Loucy (cell line): ENCODE data around the gene PRKD2.

ENCODE experiments used
- EZH2phosphoT487 ChIP-seq: fragments of 200-600 bp; IDR thresholded peaks from 2 replicates; pipeline ENCODE4 v1.6.1; 2018; ENCODE audit warnings: antibody characterized with exemption, mild to moderate bottlenecking, moderate library complexity, borderline replicate concordance
- TF ChIP-seq, protein P1 (sequence below): fragments of 200-600 bp; sonication (generic); conservative IDR thresholded peaks from 2 replicates; pipeline ENCODE4 v1.5.1; 2014; ENCODE audit warnings: mild to moderate bottlenecking, antibody characterized with exemption, low read length

DNA sequence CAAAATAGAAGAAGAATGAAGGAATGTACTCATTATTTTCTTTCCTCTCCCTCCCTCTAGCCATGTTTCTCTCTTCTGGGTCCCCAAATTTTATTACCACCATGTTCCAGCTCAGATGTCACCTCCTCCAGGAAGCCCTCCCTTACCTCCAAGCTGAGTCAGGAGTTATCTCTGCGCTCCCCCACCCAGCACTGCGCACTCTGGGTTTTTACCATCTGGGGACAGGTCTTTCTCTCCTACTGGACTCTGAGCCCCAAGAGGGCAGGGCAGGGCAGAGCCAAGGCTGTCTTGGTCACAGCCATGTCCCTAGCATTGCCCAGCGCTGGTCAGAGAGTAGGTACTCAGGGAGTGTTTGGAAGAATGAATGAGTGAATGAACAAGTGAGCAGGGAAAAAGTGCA is 83.8 kb downstream of the PRKD2 start:
- TF ChIP-seq, protein P1, sequence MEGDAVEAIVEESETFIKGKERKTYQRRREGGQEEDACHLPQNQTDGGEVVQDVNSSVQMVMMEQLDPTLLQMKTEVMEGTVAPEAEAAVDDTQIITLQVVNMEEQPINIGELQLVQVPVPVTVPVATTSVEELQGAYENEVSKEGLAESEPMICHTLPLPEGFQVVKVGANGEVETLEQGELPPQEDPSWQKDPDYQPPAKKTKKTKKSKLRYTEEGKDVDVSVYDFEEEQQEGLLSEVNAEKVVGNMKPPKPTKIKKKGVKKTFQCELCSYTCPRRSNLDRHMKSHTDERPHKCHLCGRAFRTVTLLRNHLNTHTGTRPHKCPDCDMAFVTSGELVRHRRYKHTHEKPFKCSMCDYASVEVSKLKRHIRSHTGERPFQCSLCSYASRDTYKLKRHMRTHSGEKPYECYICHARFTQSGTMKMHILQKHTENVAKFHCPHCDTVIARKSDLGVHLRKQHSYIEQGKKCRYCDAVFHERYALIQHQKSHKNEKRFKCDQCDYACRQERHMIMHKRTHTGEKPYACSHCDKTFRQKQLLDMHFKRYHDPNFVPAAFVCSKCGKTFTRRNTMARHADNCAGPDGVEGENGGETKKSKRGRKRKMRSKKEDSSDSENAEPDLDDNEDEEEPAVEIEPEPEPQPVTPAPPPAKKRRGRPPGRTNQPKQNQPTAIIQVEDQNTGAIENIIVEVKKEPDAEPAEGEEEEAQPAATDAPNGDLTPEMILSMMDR = no peak
- TF ChIP-seq EZH2phosphoT487 = no peak
